Measurements from ENCODE around the gene MTHFR.

GRCh38 chr1:11761285-11761684, 44.5 kb downstream of the MTHFR start:
- TF ChIP-seq CTCF (IDR thresholded peaks at IDR 0.05) (no peak), POLR2A (IDR thresholded peaks at IDR 0.05) (no peak)
